AG09309 (cell line): Measurements from ENCODE around the gene ATCAY.
A peak's percentile ranks its signal among the peaks of the same experiment; 100 is the strongest.

Experiments
- DNase-seq: peaks from one replicate; pipeline ENCODE4 v3.0.0-alpha.2; 2010; ENCODE audit warnings: low read depth
- H3K4me3 ChIP-seq: 2 replicates; pipeline ENCODE4 v1.5.1; 2011; ENCODE audit warnings: mild to moderate bottlenecking, low read depth, low read length, moderate library complexity; ENCODE audit not compliant: control insufficient read depth
- TF ChIP-seq, protein P1 (sequence below): IDR thresholded peaks from 2 replicates; pipeline ENCODE4 v1.5.1; 2011; ENCODE audit warnings: mild to moderate bottlenecking, low read depth, low read length, inconsistent platforms; ENCODE audit not compliant: insufficient read depth, control insufficient read depth; ENCODE audit errors: missing control alignments

ATCAY gene

DNA sequence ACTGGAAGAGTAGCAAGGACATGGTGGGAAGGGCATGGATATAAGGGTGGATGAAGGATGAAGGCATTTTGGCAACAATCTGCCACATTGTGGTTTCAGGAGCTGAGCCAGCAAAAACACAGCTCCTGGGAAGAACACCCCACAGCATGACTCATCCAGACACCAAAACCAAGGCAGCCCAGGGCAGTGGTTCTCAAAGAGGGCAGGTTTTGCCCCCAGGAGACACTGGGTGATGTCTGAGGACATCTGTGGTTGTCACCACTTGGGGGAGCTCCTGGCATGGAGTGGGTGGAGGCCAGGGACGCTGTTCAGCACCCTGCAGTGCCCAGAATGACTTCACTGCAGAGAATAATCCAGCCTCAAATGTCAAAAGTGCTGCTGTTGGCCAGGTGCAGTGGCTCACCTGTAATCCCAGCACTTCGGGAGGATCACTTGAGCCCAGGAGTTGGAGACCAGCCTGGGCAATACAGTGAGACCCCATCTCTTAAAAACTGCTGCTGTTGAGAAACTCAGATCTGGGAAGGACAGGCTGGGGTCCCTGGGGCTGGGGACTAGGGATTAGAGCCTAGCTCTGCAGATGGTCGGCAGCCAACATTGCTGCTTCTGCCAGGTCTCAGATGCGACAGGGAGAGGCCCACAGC is 27.8 kb upstream of the ATCAY start:
- no peak overlapping the region for H3K4me3 ChIP-seq
- TF ChIP-seq, protein P1, sequence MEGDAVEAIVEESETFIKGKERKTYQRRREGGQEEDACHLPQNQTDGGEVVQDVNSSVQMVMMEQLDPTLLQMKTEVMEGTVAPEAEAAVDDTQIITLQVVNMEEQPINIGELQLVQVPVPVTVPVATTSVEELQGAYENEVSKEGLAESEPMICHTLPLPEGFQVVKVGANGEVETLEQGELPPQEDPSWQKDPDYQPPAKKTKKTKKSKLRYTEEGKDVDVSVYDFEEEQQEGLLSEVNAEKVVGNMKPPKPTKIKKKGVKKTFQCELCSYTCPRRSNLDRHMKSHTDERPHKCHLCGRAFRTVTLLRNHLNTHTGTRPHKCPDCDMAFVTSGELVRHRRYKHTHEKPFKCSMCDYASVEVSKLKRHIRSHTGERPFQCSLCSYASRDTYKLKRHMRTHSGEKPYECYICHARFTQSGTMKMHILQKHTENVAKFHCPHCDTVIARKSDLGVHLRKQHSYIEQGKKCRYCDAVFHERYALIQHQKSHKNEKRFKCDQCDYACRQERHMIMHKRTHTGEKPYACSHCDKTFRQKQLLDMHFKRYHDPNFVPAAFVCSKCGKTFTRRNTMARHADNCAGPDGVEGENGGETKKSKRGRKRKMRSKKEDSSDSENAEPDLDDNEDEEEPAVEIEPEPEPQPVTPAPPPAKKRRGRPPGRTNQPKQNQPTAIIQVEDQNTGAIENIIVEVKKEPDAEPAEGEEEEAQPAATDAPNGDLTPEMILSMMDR: peak; percentile 16
- DNase-seq: no peak

DNA sequence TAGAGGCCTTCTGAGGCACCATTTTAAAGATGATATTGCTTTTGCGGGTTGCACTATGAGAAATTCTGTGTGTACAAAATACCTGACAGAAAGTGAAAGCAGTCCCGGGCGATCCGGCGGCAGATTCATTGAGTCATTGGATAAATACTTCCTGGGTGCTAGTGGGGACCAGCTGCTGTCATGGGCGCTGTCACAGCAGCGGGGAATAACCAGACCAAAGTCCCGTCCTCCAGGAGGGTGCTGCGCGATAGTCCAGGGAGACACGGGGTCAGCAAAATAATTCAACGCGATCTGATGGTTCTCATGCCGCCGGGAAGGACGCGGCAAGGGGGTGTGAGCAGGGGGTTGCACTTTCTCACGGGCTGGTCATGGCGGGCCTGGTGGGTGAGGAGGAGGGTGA is 25.2 kb upstream of the ATCAY start:
- no peak overlapping the region for H3K4me3 ChIP-seq
- TF ChIP-seq, protein P1: no peak
- no peak for DNase-seq

- TF ChIP-seq, protein P1: no peak
- DNase-seq: no peak
Measured at GRCh38 chr19:3857449-3858003, 23.0 kb upstream of the ATCAY start.

GRCh38 chr19:3860499-3860898 is 20.0 kb upstream of the ATCAY start:
- H3K4me3 ChIP-seq: no peak overlapping the region
- TF ChIP-seq, protein P1: no peak
- no peak for DNase-seq

More at GRCh38 chr19:3857449-3858003, 23.0 kb upstream of the ATCAY start:
- H3K4me3 ChIP-seq: no peak overlapping the region

DNA sequence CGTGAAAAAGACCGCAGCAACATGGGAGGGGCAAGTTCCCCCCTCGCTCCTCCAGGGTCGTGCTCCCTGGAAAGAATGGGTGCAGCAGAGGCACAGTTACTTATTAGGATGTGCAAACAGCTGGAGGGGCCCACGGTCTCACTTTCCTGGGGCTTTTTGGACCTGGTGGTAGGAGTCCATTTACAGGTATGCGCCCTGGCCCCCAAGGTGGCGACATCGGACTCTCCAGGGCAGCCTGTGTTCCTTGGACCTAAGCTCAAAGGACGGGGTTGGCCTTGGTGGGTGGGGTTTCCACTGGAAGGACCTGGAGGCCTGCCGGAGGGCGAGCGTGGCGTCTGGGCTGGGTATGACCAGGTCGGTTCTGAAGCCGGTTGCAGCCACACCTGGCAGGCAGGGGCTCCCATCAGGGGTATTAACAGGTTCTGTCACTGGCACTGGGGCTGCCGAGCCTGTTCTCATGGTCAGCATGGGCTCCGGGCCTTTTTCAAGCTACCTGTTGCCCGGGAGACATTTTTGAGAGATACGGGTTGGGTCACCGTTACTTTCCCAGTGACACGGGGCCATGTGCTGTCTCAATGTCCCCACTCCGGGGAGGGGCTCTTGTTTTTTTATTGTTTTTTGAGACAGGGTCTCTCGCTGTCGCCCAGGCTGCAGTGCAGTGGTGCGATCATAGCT is 17.5 kb upstream of the ATCAY start:
- DNase-seq: no peak
- no peak overlapping the region for H3K4me3 ChIP-seq
- TF ChIP-seq, protein P1: no peak

GRCh38 chr19:3863648-3864047 is 16.8 kb upstream of the ATCAY start:
- TF ChIP-seq, protein P1: no peak
- no peak overlapping the region for H3K4me3 ChIP-seq
- DNase-seq: no peak
